Measurements from ENCODE around the gene CDC25B.

DNA sequence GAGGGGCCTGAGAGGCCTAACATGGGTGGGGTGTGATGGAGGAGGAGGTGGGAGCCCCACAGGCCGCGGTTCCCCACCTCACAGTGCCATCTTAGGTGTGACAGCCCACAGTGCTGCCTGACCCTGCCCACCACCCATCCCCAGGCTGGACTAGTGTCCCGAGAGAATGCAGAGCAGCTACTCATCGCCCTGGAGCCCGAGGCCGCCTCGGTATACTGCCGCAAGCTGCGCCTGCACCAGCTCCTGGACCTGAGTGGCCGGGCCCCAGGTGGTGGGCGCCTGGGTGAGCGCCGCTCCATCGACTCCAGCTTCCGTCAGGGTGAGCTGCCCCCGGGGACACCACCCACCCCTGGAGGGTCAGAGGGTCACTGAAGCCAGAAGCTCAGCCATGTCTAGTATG is 48.0 kb upstream of the CDC25B start:
- TF ChIP-seq, protein P1, sequence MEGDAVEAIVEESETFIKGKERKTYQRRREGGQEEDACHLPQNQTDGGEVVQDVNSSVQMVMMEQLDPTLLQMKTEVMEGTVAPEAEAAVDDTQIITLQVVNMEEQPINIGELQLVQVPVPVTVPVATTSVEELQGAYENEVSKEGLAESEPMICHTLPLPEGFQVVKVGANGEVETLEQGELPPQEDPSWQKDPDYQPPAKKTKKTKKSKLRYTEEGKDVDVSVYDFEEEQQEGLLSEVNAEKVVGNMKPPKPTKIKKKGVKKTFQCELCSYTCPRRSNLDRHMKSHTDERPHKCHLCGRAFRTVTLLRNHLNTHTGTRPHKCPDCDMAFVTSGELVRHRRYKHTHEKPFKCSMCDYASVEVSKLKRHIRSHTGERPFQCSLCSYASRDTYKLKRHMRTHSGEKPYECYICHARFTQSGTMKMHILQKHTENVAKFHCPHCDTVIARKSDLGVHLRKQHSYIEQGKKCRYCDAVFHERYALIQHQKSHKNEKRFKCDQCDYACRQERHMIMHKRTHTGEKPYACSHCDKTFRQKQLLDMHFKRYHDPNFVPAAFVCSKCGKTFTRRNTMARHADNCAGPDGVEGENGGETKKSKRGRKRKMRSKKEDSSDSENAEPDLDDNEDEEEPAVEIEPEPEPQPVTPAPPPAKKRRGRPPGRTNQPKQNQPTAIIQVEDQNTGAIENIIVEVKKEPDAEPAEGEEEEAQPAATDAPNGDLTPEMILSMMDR (IDR thresholded peaks at IDR 0.05), result no peak
- no peak for TF ChIP-seq POLR2A (IDR thresholded peaks at IDR 0.05)

All from stomach (tissue), 4 donors.